SK-N-SH treated with all-trans-retinoic acid at 6 μM for 48 hours (cell line): ENCODE results near the gene PDCD7.
"Not testable (repeated sequence)": the region's sequence is repeated elsewhere in the genome, so short reads cannot be mapped to it uniquely, and the experiment has no call there.

ENCODE experiments used
- ATAC-seq: fragments of 200-7000 bp; cut with Tn5 transposase; 3 replicates; pipeline ENCODE4 v1.9.1; 2020; ENCODE audit warnings: mild to moderate bottlenecking, moderate library complexity
- BACH2 ChIP-seq: fragments of 250-450 bp; sonication (Bioruptor Pico); IDR thresholded peaks from 2 replicates; pipeline ENCODE4 v1.9.0; 2021; ENCODE audit warnings: mild to moderate bottlenecking, borderline replicate concordance
- CREB5 ChIP-seq: fragments of 250-450 bp; sonication (Bioruptor Pico); IDR thresholded peaks from 2 replicates; pipeline ENCODE4 v1.5.1; 2020; ENCODE audit warnings: low read depth, mild to moderate bottlenecking, moderate library complexity
- CSDC2 ChIP-seq: fragments of 250-450 bp; sonication (Bioruptor Pico); IDR thresholded peaks from 2 replicates; pipeline ENCODE4 v1.5.0; 2020; ENCODE audit warnings: mild to moderate bottlenecking, moderate library complexity
- CSRNP3 ChIP-seq: fragments of 250-450 bp; sonication (Bioruptor Pico); IDR thresholded peaks from 2 replicates; pipeline ENCODE4 v1.5.1; 2021; ENCODE audit warnings: mild to moderate bottlenecking, moderate library complexity
- ESRRG ChIP-seq: fragments of 250-450 bp; sonication (Bioruptor Pico); IDR thresholded peaks from 2 replicates; pipeline ENCODE4 v1.6.1; 2021; ENCODE audit warnings: mild to moderate bottlenecking
- ISL1 ChIP-seq: fragments of 250-450 bp; sonication (Bioruptor Pico); IDR thresholded peaks from 2 replicates; pipeline ENCODE4 v2.1.2; 2022; ENCODE audit warnings: mild to moderate bottlenecking, moderate library complexity
- POU6F1 ChIP-seq: fragments of 250-450 bp; sonication (Bioruptor Pico); IDR thresholded peaks from 2 replicates; pipeline ENCODE4 v1.8.0; 2021; ENCODE audit warnings: low read depth, mild to moderate bottlenecking, moderate library complexity, borderline replicate concordance
- PPARA ChIP-seq: fragments of 250-450 bp; sonication (Bioruptor Pico); IDR thresholded peaks from 2 replicates; pipeline ENCODE4 v1.5.0; 2020; ENCODE audit warnings: mild to moderate bottlenecking, borderline replicate concordance
- RARB ChIP-seq: fragments of 250-450 bp; sonication (Bioruptor Pico); IDR thresholded peaks from 2 replicates; pipeline ENCODE4 v1.8.0; 2021; ENCODE audit warnings: mild to moderate bottlenecking, moderate library complexity
- SNAI2 ChIP-seq: fragments of 250-450 bp; sonication (Bioruptor Pico); IDR thresholded peaks from 2 replicates; pipeline ENCODE4 v1.5.0; 2020; ENCODE audit warnings: mild to moderate bottlenecking, moderate library complexity
- TCF4 ChIP-seq: fragments of 250-450 bp; sonication (Bioruptor Pico); IDR thresholded peaks from 2 replicates; pipeline ENCODE4 v1.8.0; 2021; ENCODE audit warnings: mild to moderate bottlenecking, moderate library complexity, borderline replicate concordance
- TOX ChIP-seq: fragments of 250-450 bp; sonication (Bioruptor Pico); IDR thresholded peaks from 2 replicates; pipeline ENCODE4 v1.8.0; 2021; ENCODE audit warnings: mild to moderate bottlenecking, moderate library complexity, borderline replicate concordance
- TSHZ2 ChIP-seq: fragments of 250-450 bp; sonication (Bioruptor Pico); IDR thresholded peaks from 2 replicates; pipeline ENCODE4 v1.5.0; 2020; ENCODE audit warnings: mild to moderate bottlenecking, moderate library complexity
- ZC3H10 ChIP-seq: fragments of 250-450 bp; sonication (Bioruptor Pico); IDR thresholded peaks from 2 replicates; pipeline ENCODE4 v1.5.1; 2021; ENCODE audit warnings: mild to moderate bottlenecking, moderate library complexity
- ZNF565 ChIP-seq: fragments of 450-650 bp; formaldehyde crosslinking; conservative IDR thresholded peaks from 2 replicates; pipeline ENCODE4 v1.5.0; 2020; ENCODE audit warnings: low read depth, mild to moderate bottlenecking, moderate library complexity
- ZNF70 ChIP-seq: fragments of 450-650 bp; formaldehyde crosslinking; IDR thresholded peaks from 2 replicates; pipeline ENCODE4 v1.5.0; 2020; ENCODE audit warnings: mild to moderate bottlenecking, moderate library complexity
- ZNF8 ChIP-seq: fragments of 450-650 bp; formaldehyde crosslinking; IDR thresholded peaks from 2 replicates; pipeline ENCODE4 v1.5.0; 2020; ENCODE audit warnings: mild to moderate bottlenecking, moderate library complexity

The PDCD7 gene

GRCh38 chr15:65076486-65077290, 56.9 kb downstream of the PDCD7 start, which contains the start of gene KBTBD13:
Gene KBTBD13 (plus strand): TSS chr15:65076746. CDS start chr15:65076816, 70 bp downstream.
- no peak for ATAC-seq
- TF ChIP-seq SNAI2 (CRISPR knock-in tag) = no peak
- TF ChIP-seq PPARA (CRISPR knock-in tag) = no peak
- TF ChIP-seq ESRRG (CRISPR knock-in tag) = no peak
- no peak for TF ChIP-seq ZNF565 (CRISPR knock-in tag)
- TF ChIP-seq ZNF70 (CRISPR knock-in tag) = no peak
- no peak for TF ChIP-seq TSHZ2 (CRISPR knock-in tag)
- TF ChIP-seq POU6F1 (CRISPR knock-in tag) = no peak
- no peak for TF ChIP-seq CSDC2 (CRISPR knock-in tag)
- no peak for TF ChIP-seq TCF4 (CRISPR knock-in tag)
- TF ChIP-seq ZC3H10 (CRISPR knock-in tag) = no peak
- no peak for TF ChIP-seq CSRNP3 (CRISPR knock-in tag)
- TF ChIP-seq RARB = no peak
- no peak for TF ChIP-seq BACH2 (CRISPR knock-in tag)
- TF ChIP-seq TOX (CRISPR knock-in tag) = no peak

- not testable (repeated sequence) for ATAC-seq
These were observed 57.8 kb downstream of the PDCD7 start for GRCh38 chr15:65075607-65076395.

- not testable (repeated sequence) for ATAC-seq
These were observed 58.7 kb downstream of the PDCD7 start for GRCh38 chr15:65074946-65075345.

GRCh38 chr15:65072617-65073016, 61.0 kb downstream of the PDCD7 start:
- no peak for ATAC-seq
- no peak for TF ChIP-seq ZNF70 (CRISPR knock-in tag)
- no peak for TF ChIP-seq RARB
- no peak for TF ChIP-seq PPARA (CRISPR knock-in tag)
- no peak for TF ChIP-seq CREB5 (CRISPR knock-in tag)
- TF ChIP-seq CSDC2 (CRISPR knock-in tag) = no peak
- TF ChIP-seq SNAI2 (CRISPR knock-in tag) = no peak
- no peak for TF ChIP-seq ISL1 (CRISPR knock-in tag)
- TF ChIP-seq ZNF8 (CRISPR knock-in tag) = no peak
- TF ChIP-seq TSHZ2 (CRISPR knock-in tag) = no peak
